Stimulated activated CD4-positive, alpha-beta T cell treated with anti-CD3 and anti-CD28 coated beads, Interleukin-2, amount 100 ng/mL, for 48 hours (primary cell): Measurements from ENCODE around the gene RNASEH2B.

Experiments
- DNase-seq, 2 donors: peaks; one replicate each; pipeline ENCODE4 v3.0.0-alpha.2; 2020

RNASEH2B gene

GRCh38 chr13:50942630-50943311 lies 33.2 kb downstream of the RNASEH2B start:
- no peak for DNase-seq

- no peak for DNase-seq
Measured at GRCh38 chr13:50945669-50946068, 36.1 kb downstream of the RNASEH2B start.

DNA sequence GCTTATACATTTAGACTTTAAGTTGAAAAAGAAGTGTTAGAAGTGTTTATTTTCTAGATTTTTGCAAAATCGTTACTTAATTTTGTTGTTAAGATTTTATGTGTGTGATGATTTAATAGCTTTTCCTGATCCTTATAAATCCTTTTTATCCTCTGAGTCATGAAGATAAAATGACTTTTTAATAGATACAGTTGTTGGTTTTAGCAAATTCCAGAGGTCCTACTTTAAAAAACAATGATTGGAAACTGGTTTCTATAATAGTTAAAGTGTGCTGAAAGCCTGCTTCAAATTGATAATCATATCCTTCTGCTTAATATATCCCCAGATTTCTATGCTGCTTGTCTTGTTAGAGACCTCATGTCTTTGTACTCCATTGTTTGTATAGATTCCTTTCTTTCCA lies 39.0 kb downstream of the RNASEH2B start:
- DNase-seq = no peak

- DNase-seq = no peak
Measured at GRCh38 chr13:50950849-50951248, 41.3 kb downstream of the RNASEH2B start.

DNA sequence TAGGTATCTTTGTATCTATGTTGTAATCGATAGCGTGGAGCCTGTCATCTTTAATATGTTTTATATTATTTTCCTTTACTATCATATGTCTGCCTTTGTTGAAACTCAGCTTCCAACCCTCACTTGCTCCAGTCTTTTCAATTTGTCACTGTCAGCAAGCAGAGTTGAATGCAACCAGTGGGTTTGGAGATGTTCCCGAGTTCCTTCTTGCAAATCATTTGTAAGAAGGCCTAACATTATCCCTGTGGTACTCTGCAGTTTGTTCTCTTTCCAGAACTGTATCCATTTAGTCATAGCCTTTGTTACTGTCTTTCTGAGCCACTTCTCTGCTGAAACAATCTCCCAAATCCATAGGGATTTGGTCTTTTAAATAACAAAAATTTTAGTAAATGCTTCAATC lies 41.8 kb downstream of the RNASEH2B start:
- DNase-seq = no peak

- DNase-seq = no peak
Measured at GRCh38 chr13:50955241-50955640, 45.6 kb downstream of the RNASEH2B start.

DNA sequence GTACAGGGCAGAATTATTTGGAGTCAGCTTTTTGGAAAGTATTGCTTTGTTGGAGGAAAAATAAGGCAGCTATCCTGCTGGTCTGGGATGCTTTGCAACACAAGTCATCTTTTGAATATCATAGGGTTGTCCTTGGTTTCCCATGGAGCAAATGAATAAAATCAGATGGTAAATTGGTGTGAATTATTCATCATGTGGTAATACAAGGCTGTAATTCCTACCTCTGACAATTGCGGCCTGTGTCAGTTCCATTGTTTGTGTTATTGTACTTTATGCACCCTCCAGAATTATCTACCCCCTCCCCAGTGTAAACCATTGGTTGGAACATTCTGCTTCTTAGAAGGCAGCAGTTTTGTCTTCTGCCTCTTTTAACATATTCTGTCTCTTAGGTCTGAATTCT lies 46.2 kb downstream of the RNASEH2B start:
- no peak for DNase-seq

GRCh38 chr13:50957620-50958019 lies 48.0 kb downstream of the RNASEH2B start:
- no peak for DNase-seq

DNA sequence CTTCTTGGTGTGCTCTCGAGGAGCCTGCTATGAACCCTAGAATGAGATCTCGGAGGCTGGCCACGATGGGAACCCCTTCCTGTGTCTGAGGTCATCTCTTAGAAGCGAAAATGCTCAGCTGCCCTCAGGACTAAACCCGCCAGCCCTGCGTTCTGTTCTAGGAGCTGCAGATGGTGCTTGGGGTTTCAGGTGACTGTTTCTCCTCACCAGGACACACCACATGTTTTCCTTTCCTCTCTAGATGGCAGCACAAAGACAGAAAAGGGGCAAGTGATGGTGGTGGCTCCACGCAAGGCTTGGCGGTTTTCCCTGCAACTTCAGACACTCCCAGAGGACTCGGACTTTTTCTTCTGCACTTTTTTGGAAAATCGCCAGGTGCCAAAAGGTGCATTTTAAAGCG lies 60.1 kb downstream of the RNASEH2B start:
- no peak for DNase-seq

GRCh38 chr13:50970956-50971355 lies 61.4 kb downstream of the RNASEH2B start:
- DNase-seq = no peak

- DNase-seq = no peak
Measured at GRCh38 chr13:50974268-50974667, 64.7 kb downstream of the RNASEH2B start.

DNA sequence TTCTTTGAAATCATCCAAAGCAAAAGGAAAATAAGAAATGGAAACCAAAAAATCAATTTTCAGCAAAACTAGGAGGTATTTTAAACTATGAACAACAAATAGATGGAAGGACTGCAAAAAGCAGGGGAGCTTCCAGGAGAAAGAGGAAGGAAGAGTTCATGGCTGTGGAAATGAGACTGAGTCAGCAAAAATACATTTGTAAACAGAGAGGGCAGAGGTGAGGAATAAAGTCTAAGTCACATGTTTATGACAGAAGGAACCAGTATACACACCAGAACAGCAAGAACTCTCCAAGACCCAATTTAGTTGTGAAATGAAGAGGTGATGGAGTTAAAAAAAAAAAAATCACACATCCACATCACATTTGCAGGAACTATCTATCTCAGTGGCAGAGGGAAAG lies 69.6 kb downstream of the RNASEH2B start:
- DNase-seq = no peak

DNA sequence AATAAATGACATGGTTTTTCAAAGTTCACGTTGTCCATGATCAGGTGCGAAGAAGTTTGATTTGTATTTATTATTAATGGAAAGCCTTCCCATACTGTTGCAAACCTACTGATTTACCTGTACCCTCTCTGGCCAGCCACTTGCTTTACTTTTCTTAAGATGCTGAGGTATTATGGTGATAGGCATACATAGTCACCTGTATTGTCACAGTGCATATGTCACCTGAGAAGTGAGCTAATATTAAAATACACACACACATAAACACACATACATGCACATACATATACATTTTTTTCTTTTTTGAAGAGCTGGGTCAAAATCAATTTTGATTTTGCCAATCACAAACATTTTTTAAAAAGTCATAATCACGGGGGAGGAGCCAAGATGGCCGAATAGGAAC lies 72.1 kb downstream of the RNASEH2B start:
- DNase-seq = no peak

DNA sequence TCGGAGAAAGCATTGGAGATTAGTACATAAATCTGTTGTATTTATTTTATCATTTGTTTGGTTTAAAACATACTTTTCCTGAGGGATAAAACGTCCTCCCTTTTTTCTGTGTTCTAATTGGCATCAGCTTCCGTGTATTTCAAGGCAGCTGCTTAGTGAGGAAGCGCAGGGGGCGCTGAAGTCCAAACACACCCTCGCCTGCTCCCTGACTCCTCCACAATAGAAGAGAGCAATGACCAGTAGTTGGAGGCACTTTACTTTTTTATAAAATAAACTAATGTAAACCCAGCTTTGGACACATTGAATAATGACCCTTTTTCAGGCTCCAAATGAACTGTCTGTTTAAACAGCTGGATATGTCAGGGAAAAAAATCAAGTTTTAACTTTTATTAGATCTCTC lies 79.9 kb downstream of the RNASEH2B start:
- DNase-seq = no peak

- DNase-seq = no peak
Measured at GRCh38 chr13:50990065-50990817, 80.7 kb downstream of the RNASEH2B start.

DNA sequence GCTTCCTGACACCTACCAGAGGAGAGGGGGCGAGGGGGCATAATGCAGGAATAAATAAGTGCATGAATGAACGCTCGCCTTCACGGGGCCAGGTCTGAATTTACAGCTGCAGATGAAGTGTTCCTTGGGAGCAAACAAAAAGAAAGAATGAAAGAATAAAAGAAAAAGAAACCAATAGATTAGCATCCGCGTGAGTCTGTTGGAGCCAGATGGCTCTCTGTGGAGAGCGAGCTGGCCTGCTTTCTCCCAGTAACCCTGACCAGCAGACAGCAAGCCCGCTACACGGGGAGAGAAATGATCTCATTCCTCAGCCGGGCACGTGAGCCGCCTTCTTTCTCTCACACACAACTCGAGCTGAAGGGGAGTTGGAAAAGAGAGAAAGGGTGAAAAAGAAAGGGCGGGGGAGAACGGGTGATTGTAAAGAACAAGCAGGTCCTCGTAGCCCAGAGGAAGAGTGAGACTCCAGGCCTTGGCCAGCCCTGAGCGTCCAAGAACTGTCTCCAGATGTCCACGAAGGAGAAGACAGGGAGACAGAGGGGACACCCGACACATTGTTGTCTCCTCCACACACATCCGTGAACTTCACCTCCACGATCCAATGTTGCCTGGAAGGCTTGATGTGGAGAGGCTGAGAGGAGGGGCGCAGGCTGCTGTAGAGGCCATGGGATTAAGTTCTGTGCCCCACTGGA lies 81.4 kb downstream of the RNASEH2B start:
- no peak for DNase-seq

DNA sequence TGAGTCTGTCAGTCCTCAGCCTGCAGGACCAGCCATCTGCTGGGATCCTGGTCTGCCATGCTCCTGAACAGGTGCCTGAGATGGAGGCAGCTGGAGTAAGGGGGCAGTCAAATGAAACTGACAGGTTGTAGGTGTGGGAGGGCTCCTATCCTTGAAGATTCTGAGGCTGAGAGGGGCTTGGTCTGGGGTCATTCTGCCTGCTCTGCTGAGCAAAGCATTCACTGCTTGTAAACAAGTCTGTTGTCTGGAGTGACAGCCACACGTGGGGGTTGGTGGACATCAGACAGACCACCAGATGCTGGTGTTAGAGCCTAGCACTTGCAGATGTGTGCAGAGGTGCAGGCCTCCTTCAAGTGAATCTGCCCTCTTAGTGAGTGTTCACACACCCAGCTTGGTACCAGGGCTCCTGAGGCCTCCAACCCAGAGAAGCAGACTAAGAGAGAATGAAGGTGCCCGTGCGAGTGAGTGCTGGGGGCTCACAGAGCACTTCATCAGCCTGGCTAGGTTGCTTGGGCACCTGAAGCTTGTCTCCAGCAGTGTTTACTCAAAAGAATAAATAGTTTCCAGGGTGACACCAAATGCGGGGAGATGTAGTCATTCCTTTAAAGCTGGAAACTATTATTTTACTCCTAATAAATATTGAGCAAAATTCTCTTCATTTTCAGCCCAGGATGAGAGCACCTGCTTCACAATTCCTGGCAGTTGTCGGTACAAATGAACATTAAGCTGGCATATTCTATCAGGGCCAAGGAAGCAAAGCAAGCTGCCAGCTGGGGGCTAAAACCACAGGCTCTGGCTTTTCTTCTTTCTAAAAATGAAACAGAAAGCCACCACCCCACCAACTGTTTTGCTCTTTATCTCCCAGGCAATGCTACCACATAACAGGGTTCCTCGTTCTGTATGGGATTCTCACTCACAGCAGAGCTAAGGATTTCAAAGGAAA lies 82.3 kb downstream of the RNASEH2B start:
- DNase-seq = no peak

DNA sequence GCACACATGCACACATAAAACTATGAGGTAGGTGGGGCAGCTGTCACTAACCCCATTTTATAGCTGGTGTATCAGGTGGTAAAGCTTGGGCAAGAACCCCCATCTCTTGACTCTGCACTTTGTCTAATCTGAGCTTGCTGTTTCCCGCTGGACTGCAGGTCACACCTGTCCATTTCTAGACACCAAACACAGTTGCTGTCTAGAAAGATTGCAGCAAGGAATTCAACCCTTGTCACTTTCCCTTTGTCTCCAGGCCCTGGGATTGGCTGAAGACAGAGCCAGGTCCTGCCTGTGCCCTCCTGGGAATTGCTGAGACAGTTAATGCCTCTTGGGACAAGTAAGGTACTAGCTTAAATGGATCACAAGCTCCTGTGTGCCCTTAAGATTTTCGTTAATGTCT lies 83.8 kb downstream of the RNASEH2B start:
- DNase-seq = no peak

- no peak for DNase-seq
Measured at GRCh38 chr13:50993934-50994333, 84.3 kb downstream of the RNASEH2B start.

DNA sequence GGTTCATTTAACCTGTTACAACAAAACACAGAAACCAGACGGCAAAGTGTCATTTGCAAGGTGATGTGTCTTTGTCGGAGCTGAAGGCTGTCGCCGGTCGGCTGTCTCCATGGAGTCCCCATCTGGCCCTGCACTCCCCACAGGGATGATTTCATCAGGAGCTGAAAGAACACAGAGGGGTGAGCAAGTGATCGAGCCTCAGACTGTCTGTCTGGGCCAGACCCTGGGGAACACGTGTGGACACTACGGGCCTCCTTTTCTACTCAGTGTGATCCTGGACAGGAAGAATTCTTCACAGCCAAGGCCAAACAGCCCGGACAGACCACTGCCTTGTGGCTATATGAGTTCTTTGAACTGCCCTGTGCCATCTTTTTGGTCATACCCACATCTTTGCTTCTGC lies 85.1 kb downstream of the RNASEH2B start:
- no peak for DNase-seq

DNA sequence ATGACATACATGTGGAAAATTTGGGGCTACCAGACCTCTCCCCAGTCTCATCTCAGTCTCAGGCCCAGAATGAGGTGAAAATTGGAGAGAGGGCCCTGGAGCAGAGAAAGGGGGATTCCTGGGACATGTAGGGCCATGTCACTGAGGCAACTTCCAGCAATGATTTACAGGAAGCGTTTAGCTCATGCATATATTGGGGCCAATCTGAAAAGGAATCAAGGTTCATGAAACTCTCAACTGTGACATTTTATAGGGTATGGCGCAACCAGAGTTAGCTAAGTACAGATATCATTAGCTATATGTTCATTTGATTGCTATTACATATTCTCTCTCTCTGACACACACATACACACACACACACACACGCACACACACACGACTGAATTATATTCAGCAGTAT lies 86.3 kb downstream of the RNASEH2B start:
- no peak for DNase-seq

GRCh38 chr13:50998326-50998725 lies 88.7 kb downstream of the RNASEH2B start:
- DNase-seq = no peak

DNA sequence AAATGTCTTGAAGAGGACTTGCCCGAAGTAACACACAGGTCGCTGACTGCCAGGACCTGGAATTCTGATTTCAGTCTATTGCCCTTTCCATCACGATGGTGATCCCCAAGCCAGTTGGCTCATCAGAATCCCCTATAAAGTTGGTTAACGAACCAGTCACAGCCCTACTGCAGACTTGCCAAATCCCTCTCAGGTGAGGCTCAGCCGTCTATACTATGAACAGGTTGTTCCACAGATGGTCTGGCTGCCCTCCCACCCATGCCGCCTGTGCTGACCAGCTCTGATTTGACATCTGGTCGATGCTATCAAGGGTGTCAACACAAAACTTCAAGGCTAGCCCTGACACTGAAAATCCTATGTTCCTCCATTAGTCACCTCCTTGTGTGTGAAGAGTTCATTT lies 90.0 kb downstream of the RNASEH2B start:
- no peak for DNase-seq
